Progenitor cell of endocrine pancreas (in vitro differentiated cells): Measurements from ENCODE around the gene DKK3. TPM values are rescaled to one million over a fixed set of nuclear protein-coding genes. Genes with fewer than 3 reads are reported as not detected.

Source experiments
- DNase-seq: peaks from one replicate; pipeline ENCODE4 v3.0.0; 2021; ENCODE audit warnings: low spot score; ENCODE audit not compliant: unreplicated experiment
- H3K27ac Mint-ChIP-seq: 2 replicates; pipeline ENCODE4 v1.8.0; 2021; ENCODE audit warnings: mild to moderate bottlenecking, moderate library complexity, mixed read lengths
- H3K27me3 Mint-ChIP-seq: 2 replicates; pipeline ENCODE4 v1.8.0; 2021; ENCODE audit warnings: mixed read lengths
- H3K36me3 Mint-ChIP-seq: 2 replicates; pipeline ENCODE4 v1.8.0; 2022; ENCODE audit warnings: mixed read lengths; ENCODE audit not compliant: insufficient read depth
- H3K4me1 Mint-ChIP-seq: 2 replicates; pipeline ENCODE4 v1.8.0; 2021; ENCODE audit warnings: low read depth, mixed read lengths
- H3K4me3 Mint-ChIP-seq: 2 replicates; pipeline ENCODE4 v1.8.0; 2021; ENCODE audit warnings: low read depth, mild to moderate bottlenecking, moderate library complexity, mixed read lengths
- H3K9me3 Mint-ChIP-seq: 2 replicates; pipeline ENCODE4 v1.8.0; 2021; ENCODE audit warnings: low read depth, mixed read lengths
- total RNA-seq: library from RNA; stranded (reverse); gene quantifications from 2 replicates; pipeline ENCODE4 v1.2.1, GENCODE V29; 2021
- TF ChIP-seq, protein P1 (sequence below): fragments of 200-600 bp; sonication (generic); IDR thresholded peaks from one replicate; pipeline ENCODE4 v1.5.0; 2021; ENCODE audit warnings: antibody characterized with exemption, mild to moderate bottlenecking; ENCODE audit not compliant: unreplicated experiment

The DKK3 gene
- total RNA-seq, 1 donor from 2014 or later, result 75.2 TPM

DNA sequence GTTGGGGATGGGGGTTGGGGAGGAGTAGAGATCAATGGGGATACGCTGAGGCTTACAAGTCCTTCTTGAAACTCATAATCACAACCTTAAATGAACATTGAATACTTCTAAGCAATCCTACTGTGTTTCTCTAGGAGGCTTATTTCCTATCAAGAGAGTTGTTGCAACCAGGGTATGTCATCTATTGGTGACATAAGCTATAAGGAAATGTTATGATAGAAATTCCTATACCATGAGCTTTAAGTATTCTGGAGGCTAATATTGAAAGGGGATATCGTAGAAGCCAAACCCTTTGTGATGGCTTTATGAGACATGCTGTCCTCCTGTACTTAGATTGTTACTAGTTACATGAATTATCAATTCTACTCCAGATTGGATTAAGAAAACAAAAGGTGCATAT, 72.9 kb downstream of the DKK3 start:
- DNase-seq, result no peak
- H3K9me3 Mint-ChIP-seq, result no peaks in the 10 kb centered on the region
- TF ChIP-seq, protein P1, sequence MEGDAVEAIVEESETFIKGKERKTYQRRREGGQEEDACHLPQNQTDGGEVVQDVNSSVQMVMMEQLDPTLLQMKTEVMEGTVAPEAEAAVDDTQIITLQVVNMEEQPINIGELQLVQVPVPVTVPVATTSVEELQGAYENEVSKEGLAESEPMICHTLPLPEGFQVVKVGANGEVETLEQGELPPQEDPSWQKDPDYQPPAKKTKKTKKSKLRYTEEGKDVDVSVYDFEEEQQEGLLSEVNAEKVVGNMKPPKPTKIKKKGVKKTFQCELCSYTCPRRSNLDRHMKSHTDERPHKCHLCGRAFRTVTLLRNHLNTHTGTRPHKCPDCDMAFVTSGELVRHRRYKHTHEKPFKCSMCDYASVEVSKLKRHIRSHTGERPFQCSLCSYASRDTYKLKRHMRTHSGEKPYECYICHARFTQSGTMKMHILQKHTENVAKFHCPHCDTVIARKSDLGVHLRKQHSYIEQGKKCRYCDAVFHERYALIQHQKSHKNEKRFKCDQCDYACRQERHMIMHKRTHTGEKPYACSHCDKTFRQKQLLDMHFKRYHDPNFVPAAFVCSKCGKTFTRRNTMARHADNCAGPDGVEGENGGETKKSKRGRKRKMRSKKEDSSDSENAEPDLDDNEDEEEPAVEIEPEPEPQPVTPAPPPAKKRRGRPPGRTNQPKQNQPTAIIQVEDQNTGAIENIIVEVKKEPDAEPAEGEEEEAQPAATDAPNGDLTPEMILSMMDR, result no peak
- no peaks in the 10 kb centered on the region for H3K27me3 Mint-ChIP-seq
- H3K4me1 Mint-ChIP-seq, result no peaks in the 10 kb centered on the region
- no peak overlapping the region for H3K27ac Mint-ChIP-seq
- H3K4me3 Mint-ChIP-seq, result no peak overlapping the region
- peaks cover 37% of the 10 kb centered on the region for H3K36me3 Mint-ChIP-seq

DNA sequence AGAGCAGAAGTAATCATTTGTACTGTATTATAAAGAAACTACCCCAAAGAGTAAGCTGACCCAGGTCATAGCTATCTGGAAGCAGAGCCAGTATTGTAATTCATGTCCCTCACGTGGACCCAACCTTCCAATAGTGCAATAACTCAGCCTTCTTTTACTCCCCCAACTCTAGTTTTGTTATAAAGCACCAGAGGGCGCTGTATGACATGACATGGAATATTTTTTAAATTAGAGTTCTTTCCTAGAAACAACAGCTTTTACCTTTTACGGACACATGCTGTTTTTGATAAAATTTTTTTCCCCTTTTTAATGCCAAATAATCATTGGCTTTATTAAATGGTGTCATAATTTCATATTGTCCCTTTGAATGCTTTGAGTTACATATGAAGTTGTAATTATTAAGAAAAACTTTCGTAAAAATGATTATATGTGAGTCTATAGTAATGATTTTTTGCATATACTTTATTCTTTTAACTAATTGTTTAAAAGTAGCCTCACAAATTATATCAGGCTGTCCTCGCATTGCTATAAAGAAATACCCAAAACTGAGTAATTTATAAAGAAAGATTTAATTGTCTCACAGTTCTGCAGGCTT, 76.9 kb downstream of the DKK3 start:
- peaks cover 33% of the 10 kb centered on the region for H3K36me3 Mint-ChIP-seq
- no peaks in the 10 kb centered on the region for H3K27me3 Mint-ChIP-seq
- H3K27ac Mint-ChIP-seq, result no peak overlapping the region
- H3K4me1 Mint-ChIP-seq, result no peaks in the 10 kb centered on the region
- TF ChIP-seq, protein P1, result peak; percentile 66
- DNase-seq, result no peak
- peaks cover 2% of the 10 kb centered on the region for H3K9me3 Mint-ChIP-seq
- no peak overlapping the region for H3K4me3 Mint-ChIP-seq

GRCh38 chr11:11929920-11930319, 78.5 kb downstream of the DKK3 start:
- no peak for DNase-seq
- no peak overlapping the region for H3K27ac Mint-ChIP-seq
- no peaks in the 10 kb centered on the region for H3K4me1 Mint-ChIP-seq
- H3K27me3 Mint-ChIP-seq, result no peaks in the 10 kb centered on the region
- H3K9me3 Mint-ChIP-seq, result peaks cover 10% of the 10 kb centered on the region
- no peak overlapping the region for H3K4me3 Mint-ChIP-seq
- peaks cover 44% of the 10 kb centered on the region for H3K36me3 Mint-ChIP-seq
- TF ChIP-seq, protein P1, result no peak

GRCh38 chr11:11923828-11924227, 84.6 kb downstream of the DKK3 start:
- Mint-ChIP-seq H3K9me3 (peaks cover 10% of the 10 kb centered on the region), H3K4me3 (no peak overlapping the region), H3K36me3 (peaks cover 38% of the 10 kb centered on the region), H3K4me1 (no peaks in the 10 kb centered on the region), H3K27me3 (no peaks in the 10 kb centered on the region), H3K27ac (no peak overlapping the region)
- no peak for DNase-seq
- TF ChIP-seq, protein P1, result no peak

DNA sequence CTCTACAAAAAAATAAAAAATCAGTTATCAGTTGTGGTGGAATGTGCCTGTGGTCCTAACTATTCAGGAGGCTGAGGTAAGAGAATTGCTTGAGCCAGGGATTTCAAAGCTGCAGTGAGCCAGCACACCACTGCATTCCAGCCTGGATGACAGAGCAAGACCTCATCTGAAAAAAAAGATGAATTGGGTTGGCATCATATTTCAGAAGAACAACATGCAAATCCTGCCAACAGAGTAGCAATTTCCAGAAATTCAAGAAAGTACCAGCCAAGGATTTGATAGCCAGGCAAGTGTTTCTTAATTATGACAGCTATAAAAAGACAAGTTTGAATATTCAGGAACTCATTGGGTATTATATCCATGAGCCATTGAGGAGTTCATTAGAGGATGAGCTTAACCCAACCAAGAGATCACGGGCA, 91.4 kb downstream of the DKK3 start:
- DNase-seq, result no peak
- no peak overlapping the region for H3K27ac Mint-ChIP-seq
- no peaks in the 10 kb centered on the region for H3K27me3 Mint-ChIP-seq
- no peak overlapping the region for H3K4me3 Mint-ChIP-seq
- peaks cover 11% of the 10 kb centered on the region for H3K36me3 Mint-ChIP-seq
- TF ChIP-seq, protein P1, result no peak
- H3K9me3 Mint-ChIP-seq, result no peaks in the 10 kb centered on the region
- H3K4me1 Mint-ChIP-seq, result no peaks in the 10 kb centered on the region
